GM23248 (cell line): ENCODE measurements around the gene PKNOX2. TPM values are rescaled to one million over a fixed set of nuclear protein-coding genes. Genes with fewer than 3 reads are reported as not detected.
A peak's percentile ranks its signal among the peaks of the same experiment; 100 is the strongest.

ENCODE experiments used
- DNase-seq: peaks from one replicate; pipeline ENCODE4 v3.0.0-alpha.2; 2015
- H2AFZ ChIP-seq: fragments of 200-600 bp; sonication (generic); 2 replicates; pipeline ENCODE4 v1.6.1; 2016; ENCODE audit warnings: antibody characterized with exemption
- H3F3A ChIP-seq: fragments of 200-600 bp; sonication (generic); 2 replicates; pipeline ENCODE4 v1.6.1; 2016; ENCODE audit warnings: mild to moderate bottlenecking, antibody characterized with exemption, mixed run types; ENCODE audit not compliant: insufficient read depth
- H3K27ac ChIP-seq: fragments of 200-600 bp; sonication (generic); 2 replicates; pipeline ENCODE4 v1.5.1; 2016; ENCODE audit warnings: mild to moderate bottlenecking
- H3K27me3 ChIP-seq: fragments of 200-600 bp; sonication (generic); replicated peaks from 2 replicates; pipeline ENCODE4 v1.6.1; 2016; ENCODE audit warnings: mild to moderate bottlenecking; ENCODE audit not compliant: insufficient read depth
- H3K36me3 ChIP-seq: fragments of 200-600 bp; sonication (generic); 2 replicates; pipeline ENCODE4 v1.6.1; 2016; ENCODE audit warnings: low read depth, mild to moderate bottlenecking
- H3K4me1 ChIP-seq: fragments of 200-600 bp; sonication (generic); 2 replicates; pipeline ENCODE4 v1.6.1; 2016; ENCODE audit warnings: mild to moderate bottlenecking; ENCODE audit not compliant: insufficient read depth
- H3K4me2 ChIP-seq: fragments of 200-600 bp; sonication (generic); one replicate; pipeline ENCODE4 v1.6.1; 2016; ENCODE audit warnings: mild to moderate bottlenecking; ENCODE audit not compliant: unreplicated experiment
- H3K4me3 ChIP-seq: fragments of 200-600 bp; sonication (generic); 2 replicates; pipeline ENCODE4 v1.5.1; 2016; ENCODE audit warnings: mild to moderate bottlenecking
- H3K79me2 ChIP-seq: fragments of 200-600 bp; sonication (generic); 2 replicates; pipeline ENCODE4 v1.6.1; 2016; ENCODE audit warnings: mild to moderate bottlenecking; ENCODE audit not compliant: insufficient read depth
- H3K9ac ChIP-seq: fragments of 200-600 bp; sonication (generic); 2 replicates; pipeline ENCODE4 v1.6.1; 2016; ENCODE audit warnings: mild to moderate bottlenecking
- H3K9me2 ChIP-seq: fragments of 200-600 bp; sonication (generic); 2 replicates; pipeline ENCODE4 v1.6.1; 2016; ENCODE audit warnings: mixed run types, mild to moderate bottlenecking, moderate library complexity; ENCODE audit not compliant: insufficient read depth
- H3K9me3 ChIP-seq: fragments of 200-600 bp; sonication (generic); one replicate; pipeline ENCODE4 v1.6.1; 2017; ENCODE audit warnings: low read depth
- H4K20me1 ChIP-seq: fragments of 200-600 bp; sonication (generic); 2 replicates; pipeline ENCODE4 v1.6.0; 2016; ENCODE audit not compliant: insufficient read depth
- EZH2 ChIP-seq: fragments of 200-600 bp; sonication (generic); IDR thresholded peaks from 2 replicates; pipeline ENCODE4 v1.6.1; 2018; ENCODE audit warnings: antibody characterized with exemption, mild to moderate bottlenecking; ENCODE audit not compliant: insufficient read depth, poor library complexity, severe bottlenecking
- EZH2phosphoT487 ChIP-seq: fragments of 200-600 bp; sonication (generic); IDR thresholded peaks from 2 replicates; pipeline ENCODE4 v1.6.1; 2018; ENCODE audit warnings: antibody characterized with exemption, moderate library complexity, mild to moderate bottlenecking, low read depth; ENCODE audit not compliant: insufficient read depth
- WGBS, 2 experiments: methylation state at CpG; one replicate each; pipeline ENCODE4 v1.1.6; 2015 to 2017; ENCODE audit warnings: low lambda C conversion rate in 2 of 2, low coverage in 1 of 2; ENCODE audit errors: missing lambda C conversion rate in 2 of 2; 5-methylcytosine and 5-hydroxymethylcytosine counted together
- in situ Hi-C: fragments of 300-500 bp; cut with MboI; formaldehyde crosslinking; loops from 2 replicates; pipeline ENCODE4 v1.15.0; 2020
- polyA plus RNA-seq: library from polyadenylated mRNA; unstranded; fragments of >200 nt; fragmentation: Nextera tagmentation; extraction: Ambion mirVana; gene quantifications from 2 replicates; pipeline ENCODE4 v1.2.1, GENCODE V29; 2016
- total RNA-seq: library from RNA; depleted of rRNA; stranded (reverse); fragments of >200 nt; shearing (Covaris generic); gene quantifications from 2 replicates; pipeline ENCODE4 v1.2.3, GENCODE V29; 2014

PKNOX2 gene
- total and polyA plus RNA-seq, 2 experiments from 2014 or later: 0.21 to 0.76 TPM

DNA sequence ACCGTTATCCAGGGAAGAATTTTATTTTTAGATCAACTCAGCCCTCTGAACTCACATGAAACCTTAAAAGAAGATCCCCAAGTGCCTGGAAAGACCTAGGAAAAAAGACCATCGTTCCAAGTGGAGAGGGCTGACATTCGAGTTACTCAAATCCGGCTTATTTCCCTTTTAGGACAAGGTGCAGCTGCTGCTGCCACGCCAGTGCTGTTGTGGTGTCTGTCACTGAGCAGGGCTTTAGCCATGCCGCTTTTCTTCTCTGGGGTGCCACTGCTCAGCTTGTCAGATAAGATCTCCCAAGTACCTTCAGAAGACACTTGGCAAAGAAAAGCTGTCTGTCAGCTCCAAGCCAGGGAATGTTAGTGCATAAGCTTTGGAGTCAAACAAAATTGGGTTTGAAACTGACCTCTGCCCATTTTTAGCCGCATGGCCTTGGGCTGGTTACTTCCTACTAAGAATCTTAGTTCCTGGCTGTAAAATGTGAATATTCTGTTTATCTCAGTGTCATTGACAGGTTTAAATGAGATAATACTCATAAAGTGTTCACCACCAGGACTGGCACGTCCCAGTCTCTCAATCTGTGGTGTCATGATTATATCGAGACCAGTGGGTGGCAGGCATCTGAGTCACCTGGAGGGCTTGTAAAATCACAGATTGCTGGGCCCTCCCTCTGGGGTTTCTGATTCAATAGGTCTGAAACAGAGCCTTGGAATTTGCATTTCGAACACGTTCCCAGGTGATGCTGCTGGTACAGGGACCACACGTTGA, 117.5 kb downstream of the PKNOX2 start:
- H3F3A ChIP-seq: no peaks in the 10 kb centered on the region
- H3K4me2 ChIP-seq: no peak overlapping the region
- DNase-seq: peak; percentile 54
- H4K20me1 ChIP-seq: no peaks in the 10 kb centered on the region
- H2AFZ ChIP-seq: no peak overlapping the region
- no peaks in the 10 kb centered on the region for H3K36me3 ChIP-seq
- no peaks in the 10 kb centered on the region for H3K9me3 ChIP-seq
- H3K9me2 ChIP-seq: no peaks in the 10 kb centered on the region
- H3K4me3 ChIP-seq: no peak overlapping the region
- no peaks in the 10 kb centered on the region for H3K79me2 ChIP-seq
- no peak overlapping the region for H3K27ac ChIP-seq
- TF ChIP-seq EZH2 (no peak), EZH2phosphoT487 (no peak)
- no peaks in the 10 kb centered on the region for H3K27me3 ChIP-seq
- in situ Hi-C loops: no loop called here
- peaks cover 6% of the 10 kb centered on the region; the same call in 1 of the 2 replicates for H3K4me1 ChIP-seq
- 74 to 75% methylated on average over 12 of the region's 12 CpGs for WGBS, 2 experiments
- no peak overlapping the region for H3K9ac ChIP-seq

DNA sequence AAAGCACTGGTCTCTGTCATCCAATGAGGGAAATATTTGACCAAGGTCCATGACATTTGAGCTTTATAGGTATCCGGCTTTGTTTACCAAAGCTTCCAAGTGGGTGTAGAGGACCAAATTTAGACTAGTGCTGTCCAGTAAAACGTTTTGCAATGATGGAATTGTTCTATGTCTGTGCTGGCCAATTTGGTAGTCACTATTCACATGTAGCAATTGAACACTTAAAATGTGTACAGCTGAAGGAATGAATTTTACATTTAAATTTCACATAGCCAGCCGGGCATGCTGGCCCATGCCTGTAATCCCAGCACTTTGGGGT, 118.0 kb downstream of the PKNOX2 start:
- Histone ChIP-seq H3K27ac (no peak overlapping the region), H3K27me3 (no peaks in the 10 kb centered on the region), H3K4me2 (no peak overlapping the region), H3K9me3 (no peaks in the 10 kb centered on the region), H3F3A (no peaks in the 10 kb centered on the region), H3K9ac (no peak overlapping the region), H3K4me3 (no peak overlapping the region), H3K79me2 (no peaks in the 10 kb centered on the region), H3K4me1 (peaks cover 6% of the 10 kb centered on the region; the same call in 1 of the 2 replicates), H2AFZ (no peak overlapping the region), H3K9me2 (no peaks in the 10 kb centered on the region), H4K20me1 (no peaks in the 10 kb centered on the region), H3K36me3 (no peaks in the 10 kb centered on the region)
- in situ Hi-C loops: no loop called here
- peak; percentile 25 for DNase-seq
- no peak for TF ChIP-seq EZH2
- no peak for TF ChIP-seq EZH2phosphoT487
- 63 to 64% methylated on average over 3 of the region's 3 CpGs for WGBS, 2 experiments

DNA sequence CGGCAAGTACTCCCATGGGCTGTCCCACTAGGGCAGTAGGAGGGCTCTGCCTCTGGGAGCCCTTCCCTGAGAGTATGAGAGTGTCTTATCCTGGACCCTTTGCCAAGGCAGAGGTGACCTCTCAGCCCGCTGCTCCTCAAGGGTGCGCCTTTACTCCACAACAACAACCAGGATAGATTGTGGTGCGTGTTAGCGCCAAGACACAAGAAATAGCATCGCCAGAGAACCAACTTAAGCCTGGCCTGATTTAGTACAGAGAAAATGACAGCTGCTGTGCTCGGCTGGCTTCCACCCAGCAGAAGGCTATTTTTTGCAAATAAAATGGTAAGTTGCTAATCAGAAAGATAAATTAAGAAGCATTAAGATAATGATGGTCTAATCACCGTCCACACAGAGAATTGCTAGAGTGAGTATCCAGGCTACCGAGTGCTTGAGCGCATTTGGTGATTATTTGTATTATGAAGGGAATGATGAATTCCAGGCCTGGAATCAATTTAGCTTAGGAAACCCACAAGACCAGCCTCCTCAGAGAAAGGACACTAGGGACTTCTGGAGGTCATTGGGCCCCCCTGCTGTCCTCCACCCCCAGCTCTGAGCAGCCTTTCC, 119.8 kb downstream of the PKNOX2 start:
- no peak overlapping the region for H3K9ac ChIP-seq
- H3K9me2 ChIP-seq: no peaks in the 10 kb centered on the region
- no peaks in the 10 kb centered on the region for H3K27me3 ChIP-seq
- peaks cover 6% of the 10 kb centered on the region; the same call in 1 of the 2 replicates for H3K4me1 ChIP-seq
- H2AFZ ChIP-seq: no peak overlapping the region
- no peak for TF ChIP-seq EZH2phosphoT487
- TF ChIP-seq EZH2: no peak
- 92% methylated on average over 10 of the region's 10 CpGs for WGBS, 2 experiments
- no peak overlapping the region for H3K4me2 ChIP-seq
- no peak for DNase-seq
- no peak overlapping the region for H3K27ac ChIP-seq
- H3K9me3 ChIP-seq: no peaks in the 10 kb centered on the region
- in situ Hi-C loops: no loop called here
- no peaks in the 10 kb centered on the region for H3K79me2 ChIP-seq
- no peaks in the 10 kb centered on the region for H4K20me1 ChIP-seq
- H3K4me3 ChIP-seq: no peak overlapping the region
- H3K36me3 ChIP-seq: no peaks in the 10 kb centered on the region
- H3F3A ChIP-seq: no peaks in the 10 kb centered on the region

DNA sequence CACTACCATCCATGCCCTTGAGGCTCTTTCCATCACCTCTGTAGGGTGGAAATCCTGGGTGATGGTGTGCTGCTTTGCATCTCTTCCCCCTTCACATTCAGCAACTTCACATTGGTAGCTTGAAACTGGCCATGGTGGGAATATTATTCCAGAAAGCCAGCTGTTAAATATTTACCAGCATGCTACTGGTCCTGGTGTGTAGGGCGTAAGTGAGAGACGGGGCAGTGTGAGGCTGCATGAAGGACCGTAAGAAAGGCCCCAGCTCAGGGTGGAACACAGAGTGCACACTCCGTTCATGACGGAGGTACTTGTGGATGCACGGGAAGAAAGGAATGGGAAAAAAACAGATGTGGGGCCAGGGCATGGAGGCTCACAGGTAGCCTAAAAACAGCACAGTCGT, 121.3 kb downstream of the PKNOX2 start:
- Histone ChIP-seq H4K20me1 (no peaks in the 10 kb centered on the region), H3K9me3 (no peaks in the 10 kb centered on the region), H2AFZ (no peak overlapping the region), H3K9ac (no peak overlapping the region), H3K79me2 (no peaks in the 10 kb centered on the region), H3K36me3 (no peaks in the 10 kb centered on the region), H3K4me3 (no peak overlapping the region), H3K4me2 (no peak overlapping the region), H3K27me3 (no peaks in the 10 kb centered on the region), H3K27ac (no peak overlapping the region), H3F3A (no peaks in the 10 kb centered on the region), H3K9me2 (no peaks in the 10 kb centered on the region), H3K4me1 (peaks cover 6% of the 10 kb centered on the region; the same call in 1 of the 2 replicates)
- WGBS, 2 experiments: 80 to 87% methylated on average over 7 of the region's 7 CpGs
- TF ChIP-seq EZH2phosphoT487 (no peak), EZH2 (no peak)
- no peak for DNase-seq
- in situ Hi-C loops: no loop called here
